Activated CD8-positive, alpha-beta memory T cell treated with anti-CD3 and anti-CD28 coated beads for 24 hours (primary cell): ENCODE results near the gene COX8A.

Experiments
- DNase-seq: peaks from one replicate; pipeline ENCODE4 v3.0.0-alpha.2; 2020

COX8A gene

GRCh38 chr11:64023712-64024710, 49.6 kb downstream of the COX8A start:
- DNase-seq = no peak

- DNase-seq = no peak
Measured at GRCh38 chr11:64025205-64025604, 50.8 kb downstream of the COX8A start.
